Caki2 (cell line): ENCODE data around the gene TLCD2. TPM values are rescaled to one million over a fixed set of nuclear protein-coding genes. Genes with fewer than 3 reads are reported as not detected.
"Not testable (repeated sequence)": the region's sequence is repeated elsewhere in the genome, so short reads cannot be mapped to it uniquely, and the experiment has no call there.

ENCODE experiments used
- DNase-seq: peaks from one replicate; pipeline ENCODE4 v3.0.0-alpha.2; 2015; ENCODE audit warnings: low read depth
- in situ Hi-C: cut with HindIII; loops from 2 replicates; pipeline ENCODE4 v1.10.0; 2016; ENCODE audit warnings: low sequenced_read_pairs, low pct_unique_long_range_greater_than_20kb, mixed read lengths
- total RNA-seq: library from RNA; depleted of rRNA; stranded (reverse); fragments of >200 nt; shearing (Covaris generic); gene quantifications from 2 replicates; pipeline ENCODE4 v1.2.3, GENCODE V29; 2014; ENCODE audit warnings: low replicate concordance

Gene TLCD2
- total RNA-seq, 1 experiment from 2014 or later, result 1.0 TPM

GRCh38 chr17:1708791-1709346 lies 1.3 kb downstream of the TLCD2 start:
- in situ Hi-C loops, DNase-seq: not testable (repeated sequence)

GRCh38 chr17:1707107-1707506 lies 3.1 kb downstream of the TLCD2 start:
- no peak for DNase-seq
- in situ Hi-C loops, result no loop called here

DNA sequence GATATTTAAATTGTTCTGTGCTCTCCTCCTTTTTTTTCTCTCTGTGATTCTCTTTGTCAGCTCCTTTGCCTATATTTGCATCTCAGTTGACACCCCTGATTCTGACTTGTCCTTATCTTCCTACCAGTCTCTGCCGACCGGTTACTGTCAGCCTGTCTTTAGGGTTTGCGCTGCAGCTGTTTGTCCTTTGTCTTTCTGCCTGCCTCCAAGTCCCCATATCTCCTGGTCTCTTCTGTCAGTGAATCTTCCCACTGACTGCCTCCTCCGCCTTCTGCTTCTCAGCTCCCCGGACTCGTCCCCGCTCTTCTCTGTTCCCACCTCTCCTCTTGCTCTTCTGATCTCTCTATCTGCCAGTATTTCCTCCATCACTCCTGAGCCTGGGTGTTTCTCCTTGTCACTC lies 5.2 kb downstream of the TLCD2 start:
- no peak for DNase-seq
- in situ Hi-C loops, result no loop called here

DNA sequence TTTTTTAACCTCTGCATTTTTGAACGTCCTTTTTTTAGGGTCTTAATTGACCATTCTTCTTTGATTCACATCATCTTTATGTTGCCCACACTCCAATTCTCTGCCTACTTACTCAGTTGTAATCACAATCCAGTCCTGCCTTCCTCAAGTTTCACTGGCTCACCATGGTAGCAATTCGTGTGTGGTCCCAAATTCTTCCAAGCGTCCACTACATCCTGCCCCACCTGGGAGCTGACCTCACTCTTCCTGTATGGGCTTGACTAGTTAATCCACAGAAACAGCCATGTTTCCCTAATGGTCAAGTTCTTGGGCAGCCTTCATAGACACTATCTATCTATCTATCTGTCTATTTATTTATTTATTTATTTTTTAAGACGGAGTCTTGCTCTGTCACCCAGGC lies 7.1 kb downstream of the TLCD2 start:
- DNase-seq, result no peak

DNA sequence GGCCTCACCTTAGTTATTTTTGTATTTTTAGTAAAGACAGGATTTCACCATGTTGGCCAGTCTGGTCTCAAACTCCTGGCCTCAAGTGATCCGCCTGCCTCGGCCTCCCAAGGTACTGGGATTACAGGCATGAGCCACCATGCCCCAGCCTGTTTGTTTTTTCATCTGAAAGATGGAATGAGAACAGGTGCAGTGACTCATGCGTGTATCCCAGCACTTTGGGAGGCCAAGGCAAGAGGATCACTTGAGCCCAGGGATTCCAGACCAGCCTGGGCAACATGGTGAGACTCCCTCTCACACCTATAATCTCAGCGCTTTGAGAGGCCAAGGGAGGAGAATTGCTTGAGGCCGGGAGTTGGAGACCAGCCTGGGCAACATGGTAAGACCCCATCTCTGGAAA lies 10.3 kb downstream of the TLCD2 start:
- in situ Hi-C loops, DNase-seq: not testable (repeated sequence)

More for the DNA sequence above, 7.1 kb downstream of the TLCD2 start:
- in situ Hi-C loops, result no loop called here

DNA sequence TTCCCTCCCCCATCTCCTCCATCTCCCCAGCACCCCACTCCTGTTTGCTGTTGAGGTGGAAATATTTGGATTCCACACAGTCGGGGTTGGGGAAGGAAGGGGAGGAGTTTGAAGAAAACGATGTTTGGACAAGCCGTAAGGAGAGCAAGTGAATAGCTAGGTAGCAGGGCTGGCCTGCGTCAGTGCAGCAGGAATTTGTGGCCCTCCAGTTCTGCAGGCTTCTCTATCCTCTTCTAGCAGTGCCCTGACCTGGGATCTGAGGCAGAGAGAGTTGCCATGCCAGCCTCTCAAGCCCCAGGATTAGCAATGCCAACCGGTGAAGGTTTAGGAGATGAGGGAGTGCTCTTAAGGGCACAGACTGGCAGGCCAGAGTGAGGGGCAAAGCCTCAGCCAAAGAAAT lies 12.5 kb downstream of the TLCD2 start:
- DNase-seq, result no peak
- in situ Hi-C loops, result no loop called here

DNA sequence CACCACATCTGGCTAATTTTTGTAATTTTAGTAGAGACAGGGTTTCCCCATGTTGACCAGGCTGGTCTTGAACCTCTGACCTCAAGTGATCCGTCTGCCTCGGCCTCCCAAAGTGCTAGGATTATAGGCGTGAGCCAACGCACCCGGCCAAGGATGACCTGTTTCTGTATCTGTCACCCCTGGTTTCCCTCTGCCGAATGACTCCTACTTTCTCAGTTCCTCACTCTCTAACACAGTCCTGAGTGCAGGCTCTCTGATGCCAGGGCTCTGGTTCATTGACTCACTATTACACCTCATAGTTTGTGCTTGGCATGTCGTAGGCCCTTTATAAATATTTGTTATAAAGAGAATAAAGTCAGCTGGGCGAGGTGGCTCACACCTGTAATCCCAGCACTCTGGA lies 14.8 kb downstream of the TLCD2 start:
- DNase-seq, result no peak
- in situ Hi-C loops, result no loop called here

DNA sequence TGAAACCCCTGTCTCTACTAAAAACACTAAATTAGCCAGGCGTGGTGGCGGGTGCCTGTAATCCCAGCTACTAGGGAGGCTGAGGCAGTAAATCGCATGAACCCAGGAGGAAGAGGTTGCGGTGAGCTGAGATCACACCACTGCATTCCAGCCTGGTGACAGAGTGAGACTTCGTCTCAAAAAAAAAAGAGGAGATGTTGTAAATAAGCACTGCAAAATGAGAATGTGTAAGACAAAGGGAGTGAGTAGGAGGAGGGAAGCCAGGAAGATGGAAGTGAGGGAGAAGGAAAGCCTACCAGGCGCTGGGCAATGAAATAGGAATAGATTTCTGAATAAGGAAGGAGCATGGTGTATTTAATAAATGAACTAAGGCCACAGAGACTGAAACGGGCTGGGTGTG lies 16.8 kb downstream of the TLCD2 start:
- DNase-seq, result no peak
- in situ Hi-C loops, result no loop called here

GRCh38 chr17:1690544-1691221 lies 19.5 kb downstream of the TLCD2 start:
- in situ Hi-C loops, result no loop called here
- DNase-seq, result no peak

- in situ Hi-C loops, DNase-seq: not testable (repeated sequence)
Observed at GRCh38 chr17:1688405-1688804, 21.8 kb downstream of the TLCD2 start.

GRCh38 chr17:1686086-1686485 lies 24.1 kb downstream of the TLCD2 start:
- in situ Hi-C loops, result no loop called here

DNA sequence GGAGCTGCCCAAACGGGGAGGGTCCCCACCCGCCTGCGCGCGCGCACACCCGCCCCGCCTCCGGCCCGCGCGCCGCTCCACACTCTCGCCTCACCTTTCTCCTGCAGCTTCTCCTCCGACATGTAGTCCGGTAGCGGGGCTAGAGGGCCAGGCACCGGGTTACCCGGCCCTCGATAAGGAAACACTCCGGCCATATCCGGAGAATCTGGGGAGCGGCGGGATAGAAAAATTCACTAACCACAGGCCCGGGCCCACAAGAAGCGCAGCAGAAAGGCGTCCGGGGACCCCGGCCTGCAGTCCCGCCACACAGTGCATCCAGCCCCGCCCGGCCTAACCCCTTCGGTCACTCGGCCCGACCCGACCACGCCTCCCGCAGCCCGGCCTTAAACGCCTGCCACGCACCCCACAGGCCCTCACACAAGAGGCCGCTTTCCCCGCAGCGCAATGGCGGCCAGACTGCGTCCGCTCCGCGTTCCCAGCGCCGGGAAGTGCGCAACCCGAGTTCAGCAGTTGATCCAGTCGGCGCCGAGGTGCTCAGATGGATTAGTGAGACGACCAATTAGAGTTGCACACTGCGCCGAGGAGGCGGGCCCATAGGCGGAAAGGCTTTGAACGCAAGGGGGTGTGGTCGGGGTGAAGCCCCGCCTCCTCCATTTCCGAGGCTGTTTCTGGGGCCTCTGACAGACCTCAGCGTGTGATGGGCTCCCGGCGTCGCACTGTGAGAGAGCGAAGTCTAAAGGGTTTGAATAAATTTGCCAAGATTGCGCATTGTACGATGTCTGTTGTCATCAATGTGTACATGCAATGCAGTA lies 25.6 kb downstream of the TLCD2 start, which contains the start of gene PRPF8:
Gene PRPF8 (minus strand): TSS at position 490 of the 812 bp plus-strand sequence. CDS start 296 bp downstream, at position 194.
- peak; percentile 94 for DNase-seq
- in situ Hi-C loops, result no loop called here

More at GRCh38 chr17:1686086-1686485, 24.1 kb downstream of the TLCD2 start:
- peak; percentile 33 for DNase-seq

GRCh38 chr17:1683459-1683858 lies 26.7 kb downstream of the TLCD2 start:
- in situ Hi-C loops, result no loop called here

GRCh38 chr17:1676401-1676800 lies 33.8 kb downstream of the TLCD2 start:
- in situ Hi-C loops, result no loop called here
- no peak for DNase-seq

More at GRCh38 chr17:1683459-1683858, 26.7 kb downstream of the TLCD2 start:
- no peak for DNase-seq

DNA sequence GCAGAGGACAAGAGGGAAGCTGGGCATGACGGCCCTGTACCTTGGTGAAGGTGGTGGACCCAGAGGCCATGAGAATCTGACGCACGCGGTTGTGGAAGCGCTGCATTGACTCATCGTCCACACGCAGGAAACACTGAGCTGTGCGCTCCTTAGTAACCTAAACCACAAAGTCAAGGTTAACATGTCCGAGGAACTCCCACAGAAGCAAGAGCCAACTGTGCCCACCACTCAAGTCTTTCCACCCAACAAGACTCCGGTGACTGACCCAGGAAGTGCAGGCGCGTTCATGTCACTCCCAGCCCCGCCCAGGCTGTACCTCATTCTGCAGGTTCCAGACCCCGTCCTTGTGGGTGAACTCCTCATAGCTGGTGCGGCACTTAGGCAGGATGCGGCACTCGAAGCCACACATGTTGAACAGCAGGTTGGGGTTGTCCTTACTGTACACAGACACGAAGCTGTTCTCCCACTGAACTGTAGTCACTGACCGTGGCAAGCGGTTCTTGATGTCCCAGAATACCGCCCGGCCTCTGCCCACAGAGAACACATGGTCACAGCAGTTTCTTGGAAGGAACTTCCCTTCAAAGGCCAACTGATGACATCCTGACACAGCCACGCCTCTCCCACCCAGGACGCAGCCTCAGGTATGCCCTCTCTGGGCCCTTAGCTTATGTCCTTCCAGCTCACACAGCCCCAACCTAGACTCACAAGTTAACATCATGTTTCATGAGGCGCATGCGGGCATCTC lies 37.0 kb downstream of the TLCD2 start:
- in situ Hi-C loops, result no loop called here
- no peak for DNase-seq

DNA sequence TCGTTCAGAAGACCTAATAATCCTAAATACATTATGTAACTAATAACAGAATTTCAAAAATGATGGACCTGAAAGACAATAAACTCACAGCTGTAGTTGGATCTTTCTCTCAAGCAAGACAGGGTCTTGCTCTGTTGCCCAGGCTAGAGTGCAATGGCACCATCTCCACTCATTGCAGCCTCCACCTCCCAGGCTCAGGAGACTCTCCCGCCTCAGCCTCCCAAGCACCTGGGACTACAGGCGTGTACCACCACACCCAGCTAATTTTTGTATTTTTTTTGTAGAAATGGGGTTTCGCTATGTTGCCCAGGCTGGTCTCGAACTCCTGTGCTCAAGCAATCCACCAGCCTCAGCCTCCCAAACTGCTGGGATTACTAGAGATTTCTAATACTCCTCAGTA lies 46.2 kb downstream of the TLCD2 start:
- in situ Hi-C loops, result not testable (repeated sequence)

GRCh38 chr17:1661045-1661444 lies 49.1 kb downstream of the TLCD2 start:
- in situ Hi-C loops, result no loop called here
- DNase-seq, result no peak

More for the DNA sequence above, 46.2 kb downstream of the TLCD2 start:
- DNase-seq, result not testable (repeated sequence)

GRCh38 chr17:1658100-1658499 lies 52.1 kb downstream of the TLCD2 start:
- in situ Hi-C loops, result no loop called here
- no peak for DNase-seq
